GM19099 (cell line): ENCODE results near the gene DAB2IP.

Experiments used
- POLR2A ChIP-seq: IDR thresholded peaks from 3 replicates; pipeline ENCODE4 v1.6.1; 2011; ENCODE audit warnings: low read depth; ENCODE audit not compliant: insufficient read length; ENCODE audit errors: extremely low read depth

The DAB2IP gene

DNA sequence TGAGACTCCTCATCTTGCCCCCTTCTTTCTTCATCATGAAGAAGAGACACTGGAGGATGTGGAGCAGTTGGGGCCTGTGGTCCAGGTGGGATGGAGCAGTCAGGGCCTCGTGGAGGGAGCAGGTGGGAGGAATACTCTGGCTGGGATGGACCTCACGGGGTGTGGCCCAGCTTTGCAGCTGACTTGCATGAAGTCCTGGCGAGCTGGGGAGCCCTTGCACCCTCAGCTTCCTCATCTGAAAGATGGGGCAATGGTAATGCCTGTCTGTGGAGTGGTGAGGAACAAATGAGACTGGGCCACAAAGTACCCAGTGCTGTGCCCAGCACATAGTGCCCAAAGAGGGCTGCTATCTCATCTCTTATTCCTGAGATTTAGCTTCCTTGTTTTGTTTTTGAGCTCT is 91.5 kb downstream of the DAB2IP start:
- TF ChIP-seq POLR2A: no peak

- no peak for TF ChIP-seq POLR2A
Observed at GRCh38 chr9:121743441-121744001, 92.1 kb downstream of the DAB2IP start.

DNA sequence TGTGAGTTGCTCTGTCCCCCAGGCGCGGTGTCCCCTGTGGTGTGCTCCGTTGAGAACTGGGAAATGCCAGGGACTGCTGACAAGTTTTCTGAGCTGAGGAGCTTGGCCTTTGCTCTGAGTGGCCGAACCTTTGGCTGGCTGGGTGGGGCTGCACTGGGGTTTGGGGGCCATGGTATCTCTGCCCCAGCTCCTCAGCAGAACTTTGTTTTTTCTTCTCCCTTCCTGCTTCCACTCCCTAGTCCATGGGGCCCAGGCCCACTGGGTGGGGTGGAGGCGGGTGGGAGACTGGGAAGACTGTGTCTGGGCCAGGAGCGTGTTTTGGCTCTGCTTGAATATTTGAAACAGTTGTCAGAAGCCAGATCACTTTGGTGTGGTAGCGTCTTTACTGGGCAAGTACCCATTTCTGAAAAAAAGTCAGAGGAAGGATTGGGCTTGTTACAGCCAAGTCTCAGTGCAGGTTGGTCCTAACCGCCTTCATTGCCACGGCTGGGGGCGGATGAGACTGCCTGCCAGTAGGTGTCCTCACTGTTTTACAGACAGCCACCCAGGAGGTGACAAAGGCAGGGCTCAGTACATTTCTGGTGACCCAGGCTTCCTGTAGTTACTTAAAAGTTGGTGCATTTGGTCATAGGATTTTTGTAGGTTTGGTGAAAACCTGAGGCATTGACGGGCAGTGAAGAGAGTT is 92.7 kb downstream of the DAB2IP start:
- TF ChIP-seq POLR2A: no peak

DNA sequence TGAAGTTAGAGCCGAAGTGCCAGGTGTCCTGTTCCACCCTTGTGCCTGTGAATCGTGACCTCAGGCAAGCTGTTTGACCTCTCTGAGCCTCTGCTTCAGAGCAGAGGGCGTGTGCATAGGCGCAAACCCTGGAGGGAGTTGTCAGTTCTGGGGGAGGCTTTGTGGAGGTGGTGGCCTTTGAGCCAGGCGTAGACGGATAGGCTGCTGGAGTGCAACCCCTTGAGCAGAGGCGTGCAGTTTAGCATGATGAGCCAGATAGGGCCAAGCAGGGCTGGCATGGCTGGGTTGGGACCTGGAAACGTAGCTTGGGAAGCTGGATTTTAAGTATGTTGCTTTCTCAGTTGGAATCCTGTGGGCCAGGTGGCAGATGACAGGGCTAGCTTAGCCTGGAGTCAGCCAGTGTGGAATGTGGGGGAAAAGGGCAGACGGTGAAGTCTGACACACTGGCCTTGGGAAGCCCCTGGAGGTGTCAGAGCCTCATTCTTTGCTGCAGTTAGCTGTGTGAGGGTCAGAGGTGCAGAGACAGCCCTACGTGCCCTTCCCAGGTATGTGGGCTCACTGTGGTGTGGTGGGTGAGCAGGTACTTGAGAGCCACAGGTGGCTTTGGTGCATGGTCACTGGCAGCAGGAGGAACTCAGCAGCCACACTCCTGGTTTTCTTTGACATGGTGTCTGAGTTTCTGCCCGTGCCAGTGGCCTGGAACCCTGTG is 93.4 kb downstream of the DAB2IP start:
- TF ChIP-seq POLR2A: no peak

DNA sequence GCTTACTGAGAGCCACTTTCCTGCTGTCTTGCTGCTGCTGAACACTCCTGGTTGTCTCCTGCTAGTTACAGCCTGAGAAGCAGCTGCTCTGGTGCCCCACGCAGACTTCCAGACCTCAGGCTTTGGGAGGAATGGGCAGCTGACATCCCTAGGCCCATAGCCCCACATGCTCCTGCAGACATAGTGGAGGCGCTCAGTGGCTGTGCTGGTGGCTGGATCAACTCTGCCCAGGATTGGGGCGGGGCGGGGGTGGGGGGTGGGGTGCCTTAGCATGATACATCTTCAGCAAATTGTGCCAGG is 93.9 kb downstream of the DAB2IP start:
- no peak for TF ChIP-seq POLR2A

DNA sequence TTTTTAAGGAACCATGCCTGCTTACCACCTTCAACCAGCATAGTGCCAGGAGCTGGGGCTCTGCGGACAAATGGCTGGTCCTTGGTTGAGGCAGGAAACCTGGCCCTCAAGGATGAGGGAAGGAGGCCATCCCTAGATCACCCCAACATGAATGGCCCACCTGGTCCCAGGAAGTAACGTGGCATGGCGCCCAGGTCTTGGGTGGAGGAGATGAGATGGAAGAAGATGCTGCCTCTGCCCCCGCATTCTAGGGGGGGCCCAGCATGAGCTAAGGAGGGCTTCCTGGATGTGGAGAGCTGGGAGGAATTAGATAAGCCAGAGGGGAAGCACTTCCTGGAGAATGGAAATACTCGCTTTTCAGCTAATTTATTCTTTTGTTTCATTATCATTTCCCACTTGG is 95.0 kb downstream of the DAB2IP start:
- TF ChIP-seq POLR2A: no peak

GRCh38 chr9:121746866-121747265 is 95.4 kb downstream of the DAB2IP start:
- no peak for TF ChIP-seq POLR2A

GRCh38 chr9:121748074-121748473 is 96.6 kb downstream of the DAB2IP start:
- no peak for TF ChIP-seq POLR2A

DNA sequence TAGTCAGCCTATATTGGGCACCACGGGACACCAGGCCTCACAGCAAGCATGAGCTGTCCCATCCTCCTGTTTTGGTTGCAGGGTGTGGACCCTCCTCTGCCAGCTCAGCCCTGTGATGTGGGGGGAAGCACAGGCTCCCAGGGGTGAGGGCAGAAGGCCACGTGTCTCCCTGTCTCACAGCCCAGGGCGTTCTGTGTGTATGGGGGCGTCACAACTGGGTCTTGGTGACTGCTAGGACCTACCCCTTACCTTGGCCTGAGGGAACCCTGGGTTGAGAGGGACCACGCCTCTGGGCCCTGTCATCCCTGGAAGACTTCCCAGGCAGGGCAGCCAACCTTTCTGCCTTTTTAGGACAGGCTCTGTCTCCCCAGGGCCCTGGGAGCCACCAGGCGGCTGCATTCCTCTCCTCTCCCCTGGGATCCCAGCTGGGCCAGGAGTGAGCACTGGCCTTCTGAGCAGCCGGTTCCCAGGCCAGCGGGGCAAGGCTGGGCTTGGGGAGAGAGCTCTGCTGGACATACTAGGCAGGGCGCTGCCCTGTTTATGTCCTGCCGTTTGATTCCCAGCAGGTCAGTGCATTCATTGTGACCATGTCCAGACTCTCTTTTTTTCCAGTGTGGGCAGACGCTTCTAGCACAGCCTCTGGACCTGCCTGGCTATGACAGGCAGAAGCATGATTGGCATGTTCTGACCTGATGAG is 97.4 kb downstream of the DAB2IP start:
- no peak for TF ChIP-seq POLR2A

- TF ChIP-seq POLR2A: no peak
Observed at GRCh38 chr9:121749614-121750013, 98.2 kb downstream of the DAB2IP start.

- TF ChIP-seq POLR2A: no peak
Observed at GRCh38 chr9:121750259-121750714, 98.9 kb downstream of the DAB2IP start.

- TF ChIP-seq POLR2A: no peak
Observed at GRCh38 chr9:121750715-121751623, 99.5 kb downstream of the DAB2IP start.

GRCh38 chr9:121751686-121752445 is 100.4 kb downstream of the DAB2IP start:
- no peak for TF ChIP-seq POLR2A

GRCh38 chr9:121752929-121753328 is 101.5 kb downstream of the DAB2IP start:
- TF ChIP-seq POLR2A: no peak
